ENCODE data around the gene GTPBP6.

DNA sequence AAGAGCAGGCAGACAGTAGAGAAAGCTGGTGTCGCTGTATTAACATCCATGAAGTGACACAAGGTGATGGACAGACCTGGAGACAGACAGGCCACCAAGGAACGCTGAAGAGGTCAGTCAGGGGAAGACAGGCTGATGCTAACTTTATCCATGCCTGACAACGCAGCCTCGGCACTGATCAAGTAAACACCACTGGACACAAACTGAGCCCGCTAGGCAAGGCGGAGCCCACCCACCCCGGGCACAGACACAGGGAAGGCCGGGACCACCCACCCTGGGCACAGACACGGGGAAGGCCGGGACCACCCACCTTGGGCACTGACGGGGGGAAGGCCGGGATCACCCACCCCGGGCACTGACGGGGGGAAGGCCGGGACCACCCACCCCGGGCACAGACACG, 49.3 kb upstream of the GTPBP6 start:
- TF ChIP-seq, protein P1, sequence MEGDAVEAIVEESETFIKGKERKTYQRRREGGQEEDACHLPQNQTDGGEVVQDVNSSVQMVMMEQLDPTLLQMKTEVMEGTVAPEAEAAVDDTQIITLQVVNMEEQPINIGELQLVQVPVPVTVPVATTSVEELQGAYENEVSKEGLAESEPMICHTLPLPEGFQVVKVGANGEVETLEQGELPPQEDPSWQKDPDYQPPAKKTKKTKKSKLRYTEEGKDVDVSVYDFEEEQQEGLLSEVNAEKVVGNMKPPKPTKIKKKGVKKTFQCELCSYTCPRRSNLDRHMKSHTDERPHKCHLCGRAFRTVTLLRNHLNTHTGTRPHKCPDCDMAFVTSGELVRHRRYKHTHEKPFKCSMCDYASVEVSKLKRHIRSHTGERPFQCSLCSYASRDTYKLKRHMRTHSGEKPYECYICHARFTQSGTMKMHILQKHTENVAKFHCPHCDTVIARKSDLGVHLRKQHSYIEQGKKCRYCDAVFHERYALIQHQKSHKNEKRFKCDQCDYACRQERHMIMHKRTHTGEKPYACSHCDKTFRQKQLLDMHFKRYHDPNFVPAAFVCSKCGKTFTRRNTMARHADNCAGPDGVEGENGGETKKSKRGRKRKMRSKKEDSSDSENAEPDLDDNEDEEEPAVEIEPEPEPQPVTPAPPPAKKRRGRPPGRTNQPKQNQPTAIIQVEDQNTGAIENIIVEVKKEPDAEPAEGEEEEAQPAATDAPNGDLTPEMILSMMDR (IDR thresholded peaks at IDR 0.05), result no peak
- no peak for TF ChIP-seq POLR2A (IDR thresholded peaks at IDR 0.05)
- TF ChIP-seq POLR2AphosphoS5 (IDR thresholded peaks at IDR 0.05), result no peak
- no peak for TF ChIP-seq EP300 (IDR thresholded peaks at IDR 0.05; ENCODE audit: low read depth)

Data from transverse colon (tissue), 4 donors.